HG02981 (cell line): Measurements from ENCODE around the gene MT1F.

Experiments
- ATAC-seq: cut with Tn5 transposase; IDR thresholded peaks from one replicate; pipeline ENCODE4 v1.9.1; 2021; ENCODE audit warnings: mild to moderate bottlenecking, moderate library complexity; ENCODE audit not compliant: unreplicated experiment

Gene MT1F

GRCh38 chr16:56689171-56689570 lies 31.4 kb downstream of the MT1F start:
- ATAC-seq, result no peak

GRCh38 chr16:56690420-56691122 lies 32.8 kb downstream of the MT1F start:
- no peak for ATAC-seq

GRCh38 chr16:56691885-56692284 lies 34.1 kb downstream of the MT1F start:
- ATAC-seq, result no peak

GRCh38 chr16:56695246-56695645 lies 37.5 kb downstream of the MT1F start:
- no peak for ATAC-seq

- no peak for ATAC-seq
Measured at GRCh38 chr16:56697456-56698155, 39.8 kb downstream of the MT1F start.

- no peak for ATAC-seq
Measured at GRCh38 chr16:56700195-56700594, 42.4 kb downstream of the MT1F start.

GRCh38 chr16:56700631-56701030 lies 42.9 kb downstream of the MT1F start:
- no peak for ATAC-seq

- no peak for ATAC-seq
Measured at GRCh38 chr16:56701534-56701933, 43.8 kb downstream of the MT1F start.

- ATAC-seq, result no peak
Measured at GRCh38 chr16:56702836-56703235, 45.1 kb downstream of the MT1F start.
